ENCODE data around the gene CDH4.

Gene CDH4

DNA sequence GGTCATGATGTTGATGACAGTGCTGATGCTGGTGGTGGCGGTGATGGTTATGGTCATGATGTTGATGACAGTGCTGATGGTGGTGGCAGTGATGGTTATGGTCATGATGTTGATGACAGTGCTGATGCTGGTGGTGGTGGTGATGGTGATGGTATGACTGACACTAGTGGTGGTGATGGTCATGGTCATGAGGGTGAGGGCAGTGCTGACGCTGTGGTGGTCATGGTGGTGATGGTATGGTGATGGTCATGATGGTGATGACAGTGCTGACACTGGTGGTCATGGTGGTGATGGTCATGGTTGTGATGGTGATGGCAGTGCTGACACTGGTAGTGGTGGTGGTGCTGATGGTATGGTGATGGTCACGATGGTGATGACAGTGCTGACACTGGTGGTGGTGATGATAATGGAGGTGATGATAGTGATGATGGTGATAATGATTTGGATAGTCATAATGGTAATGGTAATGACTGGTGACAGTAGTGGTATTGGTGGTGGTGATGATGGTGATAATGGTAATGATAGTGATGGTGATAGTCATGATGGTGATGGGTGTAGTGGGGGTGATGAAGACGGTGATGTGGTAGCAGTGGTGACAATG is 206.2 kb downstream of the CDH4 start:
- no peak overlapping the region for H3K4me2 ChIP-seq (ENCODE audit: low read depth, low read length, poor library complexity, severe bottlenecking)
- no peaks in the 10 kb centered on the region for H3K79me2 ChIP-seq (ENCODE audit: insufficient read depth, low read length)
- no peak overlapping the region for H3K4me3 ChIP-seq (ENCODE audit: insufficient read depth, low read length, poor library complexity, severe bottlenecking)
- no peaks in the 10 kb centered on the region for H3K9me3 ChIP-seq (ENCODE audit: insufficient read depth, low read length)
- H4K20me1 ChIP-seq (ENCODE audit: low read depth, low read length): no peaks in the 10 kb centered on the region
- H3F3A ChIP-seq (ENCODE audit: insufficient read depth): no peaks in the 10 kb centered on the region
- no peaks in the 10 kb centered on the region for H3K36me3 ChIP-seq (ENCODE audit: low read length)
- TF ChIP-seq, protein P1, sequence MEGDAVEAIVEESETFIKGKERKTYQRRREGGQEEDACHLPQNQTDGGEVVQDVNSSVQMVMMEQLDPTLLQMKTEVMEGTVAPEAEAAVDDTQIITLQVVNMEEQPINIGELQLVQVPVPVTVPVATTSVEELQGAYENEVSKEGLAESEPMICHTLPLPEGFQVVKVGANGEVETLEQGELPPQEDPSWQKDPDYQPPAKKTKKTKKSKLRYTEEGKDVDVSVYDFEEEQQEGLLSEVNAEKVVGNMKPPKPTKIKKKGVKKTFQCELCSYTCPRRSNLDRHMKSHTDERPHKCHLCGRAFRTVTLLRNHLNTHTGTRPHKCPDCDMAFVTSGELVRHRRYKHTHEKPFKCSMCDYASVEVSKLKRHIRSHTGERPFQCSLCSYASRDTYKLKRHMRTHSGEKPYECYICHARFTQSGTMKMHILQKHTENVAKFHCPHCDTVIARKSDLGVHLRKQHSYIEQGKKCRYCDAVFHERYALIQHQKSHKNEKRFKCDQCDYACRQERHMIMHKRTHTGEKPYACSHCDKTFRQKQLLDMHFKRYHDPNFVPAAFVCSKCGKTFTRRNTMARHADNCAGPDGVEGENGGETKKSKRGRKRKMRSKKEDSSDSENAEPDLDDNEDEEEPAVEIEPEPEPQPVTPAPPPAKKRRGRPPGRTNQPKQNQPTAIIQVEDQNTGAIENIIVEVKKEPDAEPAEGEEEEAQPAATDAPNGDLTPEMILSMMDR (IDR thresholded peaks at IDR 0.05; ENCODE audit: insufficient read depth, low read length, poor library complexity, severe bottlenecking): no peak
- no peak for TF ChIP-seq EZH2phosphoT487 (conservative IDR thresholded peaks at IDR 0.05; ENCODE audit: low read length)
- H3K9me2 ChIP-seq (replicated peaks; ENCODE audit: insufficient read depth, low read length): no peaks in the 10 kb centered on the region
- H3K9ac ChIP-seq (ENCODE audit: low read length): no peak overlapping the region
- no peak overlapping the region for H2AFZ ChIP-seq (ENCODE audit: low read depth, low read length, severe bottlenecking)
- H3K27ac ChIP-seq (ENCODE audit: low read depth, low read length): no peak overlapping the region
- H3K27me3 ChIP-seq (ENCODE audit: low read length): no peaks in the 10 kb centered on the region

DNA sequence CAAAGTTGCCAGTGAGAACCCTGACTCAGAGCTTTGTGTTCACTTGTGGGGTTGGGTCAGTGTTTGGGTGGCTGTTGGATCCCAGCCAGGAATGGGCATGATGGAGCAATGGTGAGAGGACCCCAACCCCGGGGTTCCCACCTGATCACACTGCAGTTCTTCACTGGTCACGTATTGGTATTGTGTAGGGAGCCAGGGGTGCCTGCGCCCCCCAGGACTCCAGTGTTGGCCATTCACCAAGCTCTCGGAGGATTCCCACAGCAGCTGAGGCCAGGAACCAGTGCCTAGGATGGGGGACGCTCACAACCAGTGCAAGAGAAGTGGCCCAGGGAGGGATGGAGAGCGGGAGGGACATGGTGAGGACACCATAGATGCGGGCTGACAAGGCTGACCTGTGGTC is 207.2 kb downstream of the CDH4 start:
- Histone ChIP-seq H3K4me2 (ENCODE audit: low read depth, low read length, poor library complexity, severe bottlenecking) (no peak overlapping the region), H3K36me3 (ENCODE audit: low read length) (no peaks in the 10 kb centered on the region), H3F3A (ENCODE audit: insufficient read depth) (no peaks in the 10 kb centered on the region), H3K9ac (ENCODE audit: low read length) (no peak overlapping the region), H3K9me2 (replicated peaks; ENCODE audit: insufficient read depth, low read length) (no peaks in the 10 kb centered on the region), H3K79me2 (ENCODE audit: insufficient read depth, low read length) (no peaks in the 10 kb centered on the region), H3K4me3 (ENCODE audit: insufficient read depth, low read length, poor library complexity, severe bottlenecking) (no peak overlapping the region), H4K20me1 (ENCODE audit: low read depth, low read length) (no peaks in the 10 kb centered on the region), H2AFZ (ENCODE audit: low read depth, low read length, severe bottlenecking) (no peak overlapping the region), H3K9me3 (ENCODE audit: insufficient read depth, low read length) (no peaks in the 10 kb centered on the region), H3K27ac (ENCODE audit: low read depth, low read length) (no peak overlapping the region), H3K27me3 (ENCODE audit: low read length) (no peaks in the 10 kb centered on the region)
- TF ChIP-seq EZH2phosphoT487 (conservative IDR thresholded peaks at IDR 0.05; ENCODE audit: low read length): no peak
- TF ChIP-seq, protein P1 (IDR thresholded peaks at IDR 0.05; ENCODE audit: insufficient read depth, low read length, poor library complexity, severe bottlenecking): no peak

DNA sequence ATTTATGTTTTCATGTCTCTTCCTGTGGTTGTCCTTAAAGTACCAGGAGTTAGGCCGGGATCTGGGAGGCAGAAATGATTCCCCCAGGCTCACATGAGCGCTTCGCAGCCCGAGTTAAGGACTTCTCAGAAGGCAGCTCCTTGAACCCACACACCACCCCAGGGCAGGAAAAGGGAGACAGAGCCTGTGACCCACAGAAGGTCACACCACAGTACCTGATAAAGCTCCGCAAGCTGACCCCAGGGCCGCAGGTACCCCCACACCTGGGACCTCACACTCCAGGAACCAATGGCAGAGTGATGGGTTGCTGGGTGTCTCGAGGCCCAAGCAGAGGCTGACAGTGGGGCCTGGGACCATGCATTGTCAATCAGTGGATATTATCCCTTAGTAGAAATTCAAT is 207.6 kb downstream of the CDH4 start:
- H3K9me2 ChIP-seq (replicated peaks; ENCODE audit: insufficient read depth, low read length): no peaks in the 10 kb centered on the region
- TF ChIP-seq, protein P1 (IDR thresholded peaks at IDR 0.05; ENCODE audit: insufficient read depth, low read length, poor library complexity, severe bottlenecking): no peak
- no peak for TF ChIP-seq EZH2phosphoT487 (conservative IDR thresholded peaks at IDR 0.05; ENCODE audit: low read length)
- no peaks in the 10 kb centered on the region for H3K9me3 ChIP-seq (ENCODE audit: insufficient read depth, low read length)
- H4K20me1 ChIP-seq (ENCODE audit: low read depth, low read length): no peaks in the 10 kb centered on the region
- H3K4me2 ChIP-seq (ENCODE audit: low read depth, low read length, poor library complexity, severe bottlenecking): no peak overlapping the region
- no peaks in the 10 kb centered on the region for H3K79me2 ChIP-seq (ENCODE audit: insufficient read depth, low read length)
- no peak overlapping the region for H3K9ac ChIP-seq (ENCODE audit: low read length)
- no peaks in the 10 kb centered on the region for H3F3A ChIP-seq (ENCODE audit: insufficient read depth)
- no peak overlapping the region for H3K27ac ChIP-seq (ENCODE audit: low read depth, low read length)
- H3K4me3 ChIP-seq (ENCODE audit: insufficient read depth, low read length, poor library complexity, severe bottlenecking): no peak overlapping the region
- H3K36me3 ChIP-seq (ENCODE audit: low read length): no peaks in the 10 kb centered on the region
- H3K27me3 ChIP-seq (ENCODE audit: low read length): no peaks in the 10 kb centered on the region
- H2AFZ ChIP-seq (ENCODE audit: low read depth, low read length, severe bottlenecking): no peak overlapping the region
